Common myeloid progenitor, CD34-positive (primary cell): ENCODE data around the gene DEPDC5.
A peak's percentile ranks its signal among the peaks of the same experiment; 100 is the strongest.

ENCODE experiments used
- CTCF ChIA-PET: fragments of 350-600 bp; sonication (Branson Sonifier 250); formaldehyde crosslinking; loops from one replicate; lab custom pipeline; 2021; ENCODE audit warnings: antibody characterized with exemption; lab: Charles Lee
- POLR2A ChIA-PET: fragments of 350-600 bp; sonication (Branson Sonifier 250); formaldehyde crosslinking; loops from one replicate; lab custom pipeline; 2021; ENCODE audit warnings: antibody characterized with exemption; lab: Charles Lee
- DNase-seq, 3 donors: peaks; one replicate each; pipeline versions ENCODE4 v3.0.0 to v3.0.0-alpha.2; 2013
- H3K27ac ChIP-seq, 2 experiments: 1 replicate in 1 of 2; 2 replicates in 1 of 2; pipeline ENCODE4 v1.7.0; 2013; ENCODE audit warnings: inconsistent platforms in 2 of 2, low read length in 2 of 2, mild to moderate bottlenecking in 2 of 2, low read depth in 1 of 2, moderate library complexity in 1 of 2; ENCODE audit not compliant: severe bottlenecking in 2 of 2, insufficient read depth in 1 of 2, poor library complexity in 1 of 2
- H3K27me3 ChIP-seq, 5 experiments: replicated peaks in 2 of 5; 1 replicate in 3 of 5; 2 replicates in 2 of 5; pipeline versions ENCODE4 v1.6.1 to v1.7.0; 2013; ENCODE audit warnings: low read length in 4 of 5, mild to moderate bottlenecking in 2 of 5, moderate library complexity in 2 of 5, inconsistent platforms in 1 of 5; ENCODE audit not compliant: insufficient read depth in 5 of 5, control insufficient read depth in 4 of 5
- H3K36me3 ChIP-seq, 4 experiments: 1 replicate in 2 of 4; 2 replicates in 2 of 4; pipeline versions ENCODE4 v1.6.1 to v1.7.0; 2013; ENCODE audit warnings: low read length in 3 of 4, control low read depth in 1 of 4, mild to moderate bottlenecking in 1 of 4; ENCODE audit not compliant: control insufficient read depth in 4 of 4, insufficient read depth in 4 of 4
- H3K4me1 ChIP-seq, 4 experiments: 1 replicate in 3 of 4; 2 replicates in 1 of 4; pipeline versions ENCODE4 v1.6.1 to v1.7.1; 2013; ENCODE audit warnings: low read length in 3 of 4, mild to moderate bottlenecking in 3 of 4, control low read depth in 1 of 4, inconsistent platforms in 1 of 4, moderate library complexity in 1 of 4; ENCODE audit not compliant: control insufficient read depth in 4 of 4, insufficient read depth in 4 of 4; ENCODE audit errors: control extremely low read depth in 1 of 4
- H3K4me3 ChIP-seq, 7 experiments: 1 replicate in 4 of 7; 2 replicates in 3 of 7; pipeline versions ENCODE4 v1.5.1 to v1.7.0; 2013; ENCODE audit warnings: mild to moderate bottlenecking in 7 of 7, low read length in 6 of 7, moderate library complexity in 6 of 7, inconsistent platforms in 2 of 7, low read depth in 2 of 7, control low read depth in 1 of 7; ENCODE audit not compliant: insufficient read depth in 4 of 7, control insufficient read depth in 1 of 7; ENCODE audit errors: extremely low read depth in 1 of 7
- H3K9me3 ChIP-seq, 5 experiments: 1 replicate in 4 of 5; 2 replicates in 1 of 5; pipeline versions ENCODE4 v1.6.1 to v1.7.1; 2013; ENCODE audit warnings: low read length in 4 of 5, mild to moderate bottlenecking in 2 of 5, inconsistent platforms in 1 of 5, low read depth in 1 of 5, moderate library complexity in 1 of 5; ENCODE audit not compliant: control insufficient read depth in 4 of 5, insufficient read depth in 2 of 5; ENCODE audit errors: control extremely low read depth in 1 of 5
- WGBS: methylation state at CpG from one replicate; pipeline ENCODE4 v1.1.5; 2013; ENCODE audit not compliant: insufficient coverage; 5-methylcytosine and 5-hydroxymethylcytosine counted together

DEPDC5 gene

GRCh38 chr22:31933406-31933805 is 179.6 kb downstream of the DEPDC5 start:
- DNase-seq = no peak
- Histone ChIP-seq H3K9me3 (no peaks in the 10 kb centered on the region), H3K4me3 (no peak overlapping the region), H3K27me3 (no peaks in the 10 kb centered on the region), H3K4me1 (no peaks in the 10 kb centered on the region), H3K27ac (no peak overlapping the region), H3K36me3 (no peaks in the 10 kb centered on the region)
- ChIA-PET CTCF (no interaction called here), POLR2A (no interaction called here)
- 97% methylated on average over 6 of the region's 6 CpGs for WGBS

GRCh38 chr22:31933816-31934482 is 180.1 kb downstream of the DEPDC5 start:
- POLR2A ChIA-PET = no interaction called here
- no peak for DNase-seq
- Histone ChIP-seq H3K27ac (no peak overlapping the region), H3K4me1 (no peaks in the 10 kb centered on the region), H3K9me3 (no peaks in the 10 kb centered on the region), H3K27me3 (no peaks in the 10 kb centered on the region), H3K36me3 (no peaks in the 10 kb centered on the region), H3K4me3 (no peak overlapping the region)
- 99% methylated on average over 16 of the region's 17 CpGs for WGBS
- CTCF ChIA-PET = no interaction called here

GRCh38 chr22:31935961-31936635 is 182.3 kb downstream of the DEPDC5 start:
- DNase-seq = no peak
- WGBS = 100% methylated on average over 2 of the region's 4 CpGs
- H3K9me3 ChIP-seq = no peaks in the 10 kb centered on the region
- H3K27ac ChIP-seq = no peak overlapping the region
- no peak overlapping the region for H3K4me3 ChIP-seq
- CTCF ChIA-PET = interaction anchor here (0.6 kb wide), 1 partner anchor 21 kb away, joined by 3 read pairs; no protein-coding TSS in a partner anchor
- POLR2A ChIA-PET = no interaction called here
- no peaks in the 10 kb centered on the region for H3K36me3 ChIP-seq
- no peaks in the 10 kb centered on the region for H3K27me3 ChIP-seq
- H3K4me1 ChIP-seq = no peaks in the 10 kb centered on the region

- peak; percentile 36 to 76 (median 61) for DNase-seq
- Histone ChIP-seq H3K4me1 (peaks cover 0 to 2% (median 0%) of the 10 kb centered on the region in 4 experiments), H3K27me3 (no peaks in the 10 kb centered on the region), H3K36me3 (no peaks in the 10 kb centered on the region), H3K27ac (no peak overlapping the region), H3K9me3 (no peaks in the 10 kb centered on the region), H3K4me3 (no peak overlapping the region)
- 92% methylated on average over 2 of the region's 3 CpGs for WGBS
- ChIA-PET CTCF (no interaction called here), POLR2A (no interaction called here)
These were observed 183.5 kb downstream of the DEPDC5 start for GRCh38 chr22:31937341-31937740.

GRCh38 chr22:31938296-31938695 is 184.5 kb downstream of the DEPDC5 start:
- Histone ChIP-seq H3K4me3 (no peak overlapping the region), H3K27me3 (no peaks in the 10 kb centered on the region), H3K4me1 (peaks cover 0 to 11% (median under 1%) of the 10 kb centered on the region in 4 experiments), H3K36me3 (no peaks in the 10 kb centered on the region), H3K9me3 (no peaks in the 10 kb centered on the region), H3K27ac (no peak overlapping the region)
- ChIA-PET POLR2A (no interaction called here), CTCF (no interaction called here)
- 82% methylated on average over 8 of the region's 8 CpGs for WGBS
- no peak for DNase-seq

GRCh38 chr22:31940506-31940905 is 186.7 kb downstream of the DEPDC5 start:
- Histone ChIP-seq H3K27ac (no peak overlapping the region), H3K4me1 (peaks cover 2 to 18% (median 9%) of the 10 kb centered on the region in 4 experiments), H3K9me3 (no peaks in the 10 kb centered on the region), H3K36me3 (peaks cover 0 to under 1% (median 0%) of the 10 kb centered on the region in 4 experiments), H3K4me3 (no peak overlapping the region), H3K27me3 (no peaks in the 10 kb centered on the region)
- ChIA-PET CTCF (interaction anchor here (0.6 kb wide), 1 partner anchor 925 kb away, joined by 3 read pairs; no protein-coding TSS in a partner anchor), POLR2A (no interaction called here)
- DNase-seq = no peak
- whole genome bisulfite sequencing = 90% methylated on average over 7 of the region's 9 CpGs

GRCh38 chr22:31942091-31942490 is 188.3 kb downstream of the DEPDC5 start:
- no peak overlapping the region for H3K4me3 ChIP-seq
- H3K27me3 ChIP-seq = no peaks in the 10 kb centered on the region
- ChIA-PET POLR2A (interaction anchor here (0.6 to 0.7 kb wide), 2 partner anchors 29 to 1159 kb away, joined by 3 to 4 read pairs; no protein-coding TSS in a partner anchor), CTCF (interaction anchor here (1.4 kb wide), 1 partner anchor 28 kb away, joined by 3 read pairs; no protein-coding TSS in a partner anchor)
- no peak overlapping the region for H3K27ac ChIP-seq
- no peaks in the 10 kb centered on the region for H3K9me3 ChIP-seq
- peaks cover 0 to 9% (median 0%) of the 10 kb centered on the region in 4 experiments for H3K36me3 ChIP-seq
- 96% methylated on average over 5 of the region's 5 CpGs for WGBS
- peaks cover 13 to 34% (median 25%) of the 10 kb centered on the region in 4 experiments for H3K4me1 ChIP-seq
- DNase-seq = no peak
